HepG2 (cell line): ENCODE data around the gene LSM3.

Source experiments
- BHLHE40 ChIP-seq: IDR thresholded peaks from 2 replicates; pipeline ENCODE4 v1.6.1; 2011; ENCODE audit warnings: low read length, improper control_type of control experiment
- PRDM15 ChIP-seq: sonication (generic); formaldehyde crosslinking; IDR thresholded peaks from 2 replicates; pipeline ENCODE4 v1.4.0; 2020; ENCODE audit warnings: missing genetic modification reagents
- RAD21 ChIP-seq: fragments of 450-650 bp; formaldehyde crosslinking; IDR thresholded peaks from 2 replicates; pipeline ENCODE4 v1.5.0; 2020; ENCODE audit warnings: mild to moderate bottlenecking
- REPIN1 ChIP-seq: sonication (generic); formaldehyde crosslinking; IDR thresholded peaks from 2 replicates; pipeline ENCODE4 v1.8.0; 2022; ENCODE audit warnings: missing genetic modification reagents, low read depth, mild to moderate bottlenecking, borderline replicate concordance
- TCF7L2 ChIP-seq: IDR thresholded peaks from 2 replicates; pipeline ENCODE4 v1.6.1; 2011; ENCODE audit warnings: mild to moderate bottlenecking, low read depth, low read length, moderate library complexity
- ZNF761 ChIP-seq: sonication (generic); formaldehyde crosslinking; conservative IDR thresholded peaks from 2 replicates; pipeline ENCODE4 v1.4.0; 2020; ENCODE audit warnings: mild to moderate bottlenecking, missing genetic modification reagents

DNA sequence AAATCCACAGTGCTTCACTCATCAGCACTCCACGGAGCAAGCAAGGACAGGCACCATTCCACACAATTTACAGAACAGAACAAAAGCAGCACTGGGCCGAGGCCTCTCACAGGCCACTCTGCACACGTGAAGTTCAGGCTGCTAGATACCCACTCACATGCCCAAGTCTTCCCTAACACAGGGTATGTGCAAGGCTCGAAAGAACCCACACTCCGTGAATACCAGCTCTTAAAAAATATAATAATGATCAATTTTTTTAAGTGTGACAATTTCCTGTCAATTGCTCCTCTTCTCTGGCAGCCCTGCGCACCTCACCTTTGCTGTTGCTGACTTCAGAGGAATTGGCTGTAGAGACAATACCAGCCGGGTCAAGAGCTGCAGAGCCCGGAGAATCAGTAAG is 19.2 kb upstream of the LSM3 start:
- TF ChIP-seq PRDM15 = no peak
- no peak for TF ChIP-seq REPIN1 (CRISPR knock-in tag)
- no peak for TF ChIP-seq RAD21 (CRISPR knock-in tag)
- TF ChIP-seq ZNF761 (CRISPR knock-in tag) = no peak
- no peak for TF ChIP-seq TCF7L2
- TF ChIP-seq BHLHE40 = no peak
